Measurements from ENCODE around the gene MEGF6.

The MEGF6 gene

DNA sequence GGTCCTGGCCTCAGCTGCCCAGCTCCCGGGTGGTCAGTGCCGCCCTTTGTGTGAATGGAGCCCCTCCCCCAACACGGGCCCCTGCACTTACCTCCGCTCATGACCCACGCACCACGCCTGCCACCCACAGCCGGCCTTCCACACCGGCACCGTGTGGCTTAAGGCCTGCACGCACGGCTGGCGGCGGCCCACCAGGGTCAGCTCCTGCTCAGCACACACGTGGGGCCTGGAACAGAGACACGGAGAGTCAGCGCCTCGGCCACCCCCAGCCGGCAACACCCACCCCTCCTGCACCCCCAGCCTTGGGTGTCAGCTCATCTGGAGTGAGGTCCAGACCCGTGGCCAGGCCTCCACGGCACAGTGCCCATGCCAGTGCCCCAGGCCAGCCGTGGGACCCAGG lies 8.9 kb downstream of the MEGF6 start:
- H3K9me3 ChIP-seq: no peaks in the 10 kb centered on the region
- peaks cover 96% of the 10 kb centered on the region for H3K4me1 ChIP-seq

DNA sequence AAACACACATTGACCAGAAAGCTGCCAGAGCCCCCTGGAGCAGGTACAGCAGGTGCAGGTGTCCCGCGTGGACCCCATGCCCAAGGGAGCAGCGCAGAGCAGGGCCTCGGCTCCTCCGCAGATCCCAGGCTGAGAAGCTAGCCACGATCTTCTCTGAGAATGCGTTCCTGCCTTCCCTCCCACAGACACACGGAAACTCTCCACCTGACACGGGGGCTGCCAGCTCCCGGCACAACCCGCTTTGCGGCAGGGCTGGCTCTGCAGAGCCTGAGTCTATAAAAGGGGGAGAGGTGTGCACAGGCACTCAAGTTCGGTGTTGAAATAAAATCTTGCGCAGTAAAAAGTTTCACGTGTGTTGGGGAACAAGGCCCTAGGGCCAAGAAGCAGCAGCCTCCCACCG lies 9.6 kb downstream of the MEGF6 start:
- no peak for TF ChIP-seq Cebpa-rat (IDR thresholded peaks at IDR 0.05)
- Histone ChIP-seq H3K9ac (0 out of 2 replicates have a peak overlapping the region, but pooled peaks have one; percentile 12), H3K27ac (no peak overlapping the region), H4K20me1 (peaks cover 100% of the 10 kb centered on the region), H3K4me1 (peaks cover 96% of the 10 kb centered on the region), H3K4me2 (peak overlapping the region; percentile 91), H3K4me3 (no peak overlapping the region), H3K27me3 (no peaks in the 10 kb centered on the region), H3K9me3 (no peaks in the 10 kb centered on the region), H3K36me3 (peaks cover 51% of the 10 kb centered on the region)

More for the DNA sequence above, 8.9 kb downstream of the MEGF6 start:
- peak overlapping the region; percentile 91 for H3K4me2 ChIP-seq
- no peak overlapping the region for H3K27ac ChIP-seq
- 0 out of 2 replicates have a peak overlapping the region, but pooled peaks have one; percentile 12 for H3K9ac ChIP-seq
- no peak for TF ChIP-seq Cebpa-rat (IDR thresholded peaks at IDR 0.05)
- H4K20me1 ChIP-seq: peaks cover 100% of the 10 kb centered on the region
- no peaks in the 10 kb centered on the region for H3K27me3 ChIP-seq
- H3K4me3 ChIP-seq: no peak overlapping the region
- H3K36me3 ChIP-seq: peaks cover 57% of the 10 kb centered on the region

DNA sequence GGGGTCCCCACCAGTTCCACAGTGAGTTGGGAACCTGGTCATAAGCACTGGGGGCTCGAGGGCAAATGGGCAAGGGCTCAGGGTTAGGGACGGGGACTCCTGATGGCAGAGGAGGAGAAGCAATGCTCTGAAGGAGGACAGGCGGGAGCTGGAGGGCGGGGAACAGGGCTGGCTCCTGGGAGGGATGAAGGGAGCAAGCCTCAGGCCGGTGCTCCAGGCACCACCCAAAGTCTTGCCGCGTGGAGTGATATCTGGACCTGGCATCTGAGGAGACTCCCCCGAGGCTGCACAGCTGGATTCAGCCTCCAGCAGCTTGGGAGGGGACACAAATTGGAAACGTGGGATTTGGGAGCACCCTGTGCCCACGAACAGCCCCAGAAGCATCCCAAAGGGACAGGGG lies 11.0 kb downstream of the MEGF6 start:
- Histone ChIP-seq H3K27ac (0 out of 2 replicates have a peak overlapping the region, but pooled peaks have one; percentile 70), H4K20me1 (peaks cover 96% of the 10 kb centered on the region), H3K36me3 (peaks cover 38% of the 10 kb centered on the region), H3K4me2 (peak overlapping the region; percentile 91), H3K27me3 (no peaks in the 10 kb centered on the region), H3K9ac (0 out of 2 replicates have a peak overlapping the region, but pooled peaks have one; percentile 40), H3K4me1 (peaks cover 95% of the 10 kb centered on the region), H3K4me3 (no peak overlapping the region), H3K9me3 (no peaks in the 10 kb centered on the region)
- TF ChIP-seq Cebpa-rat (IDR thresholded peaks at IDR 0.05): no peak

DNA sequence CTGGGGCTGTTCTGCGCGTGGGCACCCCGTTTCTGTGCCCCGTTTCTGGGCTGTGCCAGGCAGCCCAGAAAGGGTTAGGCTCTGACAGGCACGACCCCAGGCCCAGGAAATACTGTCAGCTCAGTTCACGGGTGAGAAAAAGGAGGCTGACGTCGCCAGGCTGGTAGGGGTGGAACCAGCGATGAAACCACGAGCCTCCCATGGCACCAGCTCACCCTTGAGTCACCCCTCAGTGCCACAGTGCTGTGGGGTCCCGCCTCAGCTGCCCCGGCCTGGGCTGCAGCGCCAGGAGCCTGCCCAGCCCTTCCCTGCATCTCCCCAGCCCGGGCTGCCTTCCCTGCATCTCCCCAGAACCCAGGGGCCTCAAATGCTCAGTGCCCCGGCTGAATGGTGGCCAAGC lies 11.5 kb downstream of the MEGF6 start:
- H3K27ac ChIP-seq: peak overlapping the region; percentile 70
- H3K27me3 ChIP-seq: no peaks in the 10 kb centered on the region
- H3K9me3 ChIP-seq: no peaks in the 10 kb centered on the region
- peaks cover 96% of the 10 kb centered on the region for H4K20me1 ChIP-seq
- H3K36me3 ChIP-seq: peaks cover 41% of the 10 kb centered on the region
- peak overlapping the region; percentile 40 for H3K9ac ChIP-seq
- peak overlapping the region; percentile 91 for H3K4me2 ChIP-seq
- H3K4me3 ChIP-seq: no peak overlapping the region
- TF ChIP-seq Cebpa-rat (IDR thresholded peaks at IDR 0.05): no peak
- peaks cover 95% of the 10 kb centered on the region for H3K4me1 ChIP-seq

DNA sequence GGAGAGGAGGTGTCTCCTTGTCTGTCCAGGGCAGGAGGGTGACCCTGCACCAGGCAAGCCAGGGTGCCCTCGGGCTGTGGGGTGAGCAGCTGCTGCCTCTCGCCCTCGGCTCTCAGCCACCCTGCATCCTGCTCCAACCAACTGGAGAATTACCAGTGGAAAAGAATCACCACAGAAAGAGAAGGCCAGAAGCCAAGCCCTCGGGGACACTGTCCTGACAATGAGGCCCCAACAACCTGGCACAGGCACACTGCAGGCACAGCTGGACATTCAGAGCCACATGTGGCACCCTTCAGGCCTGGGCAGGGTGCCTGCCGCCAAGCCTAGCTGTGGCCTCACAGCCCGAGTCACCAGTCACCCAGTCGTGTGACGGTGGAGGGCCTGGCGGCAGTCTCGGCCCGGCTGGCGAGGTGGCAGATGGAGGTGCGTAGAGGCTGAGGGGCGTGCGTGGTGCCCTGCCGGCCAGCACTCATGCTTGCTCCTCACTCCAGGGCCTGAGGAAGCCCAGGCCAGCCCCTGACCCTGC lies 12.0 kb downstream of the MEGF6 start:
- Histone ChIP-seq H4K20me1 (peaks cover 96% of the 10 kb centered on the region), H3K27ac (peak overlapping the region; percentile 70), H3K4me3 (0 out of 2 replicates have a peak overlapping the region, but pooled peaks have one; percentile 35), H3K36me3 (peaks cover 45% of the 10 kb centered on the region), H3K4me1 (peaks cover 96% of the 10 kb centered on the region), H3K9me3 (no peaks in the 10 kb centered on the region), H3K9ac (peak overlapping the region; percentile 40), H3K27me3 (no peaks in the 10 kb centered on the region), H3K4me2 (peak overlapping the region; percentile 91)
- TF ChIP-seq Cebpa-rat (IDR thresholded peaks at IDR 0.05): no peak

DNA sequence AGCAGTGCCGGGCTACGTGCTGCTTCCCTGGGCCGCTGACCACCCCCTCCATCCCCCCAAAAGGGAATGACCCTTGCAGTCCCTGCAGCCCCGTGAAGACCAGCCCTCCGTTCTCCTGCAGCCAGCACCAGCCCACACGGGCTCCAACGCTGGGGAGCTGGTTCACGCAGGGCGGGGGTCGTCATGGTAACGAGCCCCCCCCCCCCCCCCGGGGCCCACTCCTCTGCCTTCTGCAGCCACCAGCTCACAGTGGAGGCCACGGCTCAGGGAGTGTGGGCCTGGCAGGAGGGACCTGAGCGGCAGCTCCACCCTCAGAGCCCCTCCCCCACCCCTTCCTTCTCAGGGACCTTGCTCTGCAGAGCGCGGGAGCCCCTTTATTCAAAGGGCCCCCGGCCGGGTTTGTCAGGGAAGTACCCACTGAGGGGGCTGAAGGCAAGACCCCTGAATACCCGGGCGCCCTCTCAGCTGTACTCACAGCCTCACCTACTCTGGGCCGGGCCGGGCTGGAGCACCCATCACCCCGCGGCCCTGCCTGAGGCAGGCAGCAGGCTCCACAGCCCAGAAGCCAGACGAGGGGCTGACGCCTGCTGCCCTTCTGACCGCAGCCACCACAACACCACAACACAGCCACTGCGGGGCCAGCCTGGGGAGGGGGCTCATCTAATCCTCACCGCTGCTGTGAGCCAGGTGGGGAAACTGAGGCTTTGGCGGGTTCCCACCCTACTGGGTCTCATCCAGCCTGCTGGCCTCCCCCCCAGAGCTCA lies 12.6 kb downstream of the MEGF6 start:
- Histone ChIP-seq H3K36me3 (peaks cover 40% of the 10 kb centered on the region), H3K27ac (peak overlapping the region; percentile 70), H3K27me3 (no peaks in the 10 kb centered on the region), H4K20me1 (peaks cover 95% of the 10 kb centered on the region), H3K4me1 (peaks cover 98% of the 10 kb centered on the region), H3K9me3 (no peaks in the 10 kb centered on the region), H3K4me3 (0 out of 2 replicates have a peak overlapping the region, but pooled peaks have one; percentile 35), H3K4me2 (peak overlapping the region; percentile 91), H3K9ac (peak overlapping the region; percentile 40; the same call in 1 of the 2 replicates)
- TF ChIP-seq Cebpa-rat (IDR thresholded peaks at IDR 0.05): no peak

DNA sequence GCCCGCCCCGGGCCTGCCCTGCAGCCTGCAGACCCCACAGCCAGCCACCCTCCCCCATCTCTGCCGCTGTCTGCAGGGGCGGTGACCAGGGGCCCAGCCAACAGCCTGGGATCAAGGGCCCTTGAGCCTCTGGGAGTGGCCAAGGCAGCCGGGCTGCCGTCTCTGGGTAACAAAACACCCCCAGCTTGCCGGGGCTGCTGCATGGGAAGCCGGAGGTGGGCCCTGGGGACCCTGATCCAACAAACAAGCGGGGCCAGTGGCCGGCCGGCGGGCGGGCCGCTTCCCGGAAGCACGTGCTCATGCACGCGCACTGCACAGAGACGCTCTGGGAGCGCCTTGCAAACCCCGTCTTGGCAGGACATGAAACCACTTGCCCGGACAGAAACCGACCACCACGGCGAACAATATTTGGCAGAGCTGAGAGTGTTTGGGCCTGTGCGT lies 13.2 kb downstream of the MEGF6 start:
- peak overlapping the region; percentile 21; the same call in 1 of the 2 replicates for H3K9ac ChIP-seq
- TF ChIP-seq Cebpa-rat (IDR thresholded peaks at IDR 0.05): no peak
- no peaks in the 10 kb centered on the region for H3K9me3 ChIP-seq
- H3K27ac ChIP-seq: peak overlapping the region; percentile 54
- H3K27me3 ChIP-seq: no peaks in the 10 kb centered on the region
- peak overlapping the region; percentile 35; the same call in 1 of the 2 replicates for H3K4me3 ChIP-seq
- H4K20me1 ChIP-seq: peaks cover 89% of the 10 kb centered on the region
- peak overlapping the region; percentile 91 for H3K4me2 ChIP-seq
- peaks cover 34% of the 10 kb centered on the region for H3K36me3 ChIP-seq
- peaks cover 98% of the 10 kb centered on the region for H3K4me1 ChIP-seq

DNA sequence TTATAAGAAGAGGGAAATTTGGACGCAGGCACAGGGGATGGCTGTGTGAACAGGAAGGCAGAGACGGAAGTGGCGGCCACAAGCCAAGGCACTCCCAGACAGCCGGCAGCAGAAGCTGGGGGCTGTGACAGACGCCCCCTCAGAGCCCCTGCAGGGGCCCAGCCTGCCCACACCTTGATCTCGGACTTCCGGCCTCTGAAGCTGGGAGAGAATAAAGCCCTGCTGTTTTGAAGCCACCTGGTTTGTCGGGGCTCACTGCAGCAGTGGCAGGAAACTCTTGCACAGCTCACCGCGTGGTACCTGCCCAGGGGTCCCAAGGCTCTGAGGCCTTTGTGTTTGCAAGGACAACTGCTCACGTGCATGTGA lies 13.7 kb downstream of the MEGF6 start:
- TF ChIP-seq Cebpa-rat (IDR thresholded peaks at IDR 0.05): no peak
- peak overlapping the region; percentile 54; the same call in 1 of the 2 replicates for H3K27ac ChIP-seq
- no peaks in the 10 kb centered on the region for H3K9me3 ChIP-seq
- H3K27me3 ChIP-seq: no peaks in the 10 kb centered on the region
- peak overlapping the region; percentile 35; the same call in 1 of the 2 replicates for H3K4me3 ChIP-seq
- peaks cover 32% of the 10 kb centered on the region for H3K36me3 ChIP-seq
- H3K4me2 ChIP-seq: peak overlapping the region; percentile 91
- H3K4me1 ChIP-seq: peaks cover 98% of the 10 kb centered on the region
- peaks cover 85% of the 10 kb centered on the region for H4K20me1 ChIP-seq
- peak overlapping the region; percentile 21; the same call in 1 of the 2 replicates for H3K9ac ChIP-seq

DNA sequence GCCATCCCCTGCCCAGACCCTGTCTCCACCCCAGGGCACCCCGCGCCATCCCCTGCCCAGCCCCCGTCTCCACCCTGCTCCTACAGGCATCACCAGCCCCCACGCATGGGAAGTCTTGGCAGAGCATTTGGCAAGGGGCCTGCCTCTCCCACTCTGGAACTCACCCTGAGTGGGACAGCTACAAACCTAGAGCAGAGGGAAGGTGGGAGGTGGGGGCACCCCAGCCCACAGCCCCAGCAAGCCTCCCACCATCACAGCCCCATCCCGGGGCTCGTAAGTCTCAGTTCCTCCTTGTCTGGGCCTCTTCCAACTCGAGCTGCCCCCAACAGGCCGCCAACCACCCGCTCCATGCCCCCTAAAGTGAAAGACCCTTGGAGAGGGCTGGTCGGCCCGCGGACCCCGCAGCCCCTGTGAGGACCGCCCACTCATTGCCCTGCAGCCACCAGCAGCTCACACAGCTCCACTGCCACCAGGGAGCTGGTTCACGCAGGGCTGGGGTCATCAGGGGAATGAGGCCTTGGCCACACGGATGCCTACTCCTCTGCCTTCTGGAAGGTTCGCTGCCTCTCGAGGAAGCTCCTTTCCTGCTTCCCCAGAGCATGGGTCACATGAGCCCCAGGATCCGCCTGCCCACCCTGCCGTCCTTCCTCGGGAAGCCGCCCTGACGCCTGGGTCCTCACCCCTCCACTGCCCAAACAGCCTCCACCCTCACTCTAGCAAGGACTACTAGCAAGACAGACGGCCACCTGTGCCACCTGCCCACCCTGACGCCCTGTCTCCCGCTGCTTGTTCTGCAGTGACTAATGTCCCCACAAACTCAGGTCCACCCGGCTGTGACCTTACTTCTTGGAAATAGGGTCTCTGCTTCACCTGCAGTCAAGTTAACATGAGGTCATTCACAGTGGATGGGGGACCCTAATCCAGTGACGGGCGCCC lies 14.4 kb downstream of the MEGF6 start:
- Histone ChIP-seq H3K36me3 (peaks cover 30% of the 10 kb centered on the region), H4K20me1 (peaks cover 85% of the 10 kb centered on the region), H3K4me3 (peak overlapping the region; percentile 35; the same call in 1 of the 2 replicates), H3K9ac (peak overlapping the region; percentile 21), H3K4me1 (peaks cover 98% of the 10 kb centered on the region), H3K9me3 (no peaks in the 10 kb centered on the region), H3K27ac (peak overlapping the region; percentile 54), H3K4me2 (peak overlapping the region; percentile 91), H3K27me3 (no peaks in the 10 kb centered on the region)
- no peak for TF ChIP-seq Cebpa-rat (IDR thresholded peaks at IDR 0.05)
